OCI-LY7 (cell line): Measurements from ENCODE around the gene ZNRF3. TPM values are rescaled to one million over a fixed set of nuclear protein-coding genes. Genes with fewer than 3 reads are reported as not detected.

Experiments
- BruUV-seq: library from RNA; stranded (reverse); fragments of 400-500 nt; replicated peaks from 2 replicates; lab custom pipeline; 2021; lab: Mats Ljungman, UMichigan
- CTCF ChIA-PET: fragments of 300-600 bp; sonication (Branson Sonifier 250); formaldehyde crosslinking; loops from one replicate; lab custom pipeline; 2022; ENCODE audit warnings: antibody characterized with exemption; ENCODE audit not compliant: unreplicated experiment; lab: Charles Lee
- POLR2A ChIA-PET: fragments of 300-600 bp; sonication (Branson Sonifier 250); formaldehyde crosslinking; loops from one replicate; lab custom pipeline; 2022; ENCODE audit warnings: antibody characterized with exemption; lab: Charles Lee
- DNase-seq: peaks from one replicate; pipeline ENCODE4 v3.0.0-alpha.2; 2015; ENCODE audit warnings: low spot score
- H2AFZ ChIP-seq: fragments of 200-600 bp; sonication (generic), shearing (Covaris generic); 2 replicates; pipeline ENCODE4 v1.6.1; 2014; ENCODE audit warnings: mild to moderate bottlenecking, antibody characterized with exemption, low read length, moderate library complexity
- H3K27ac ChIP-seq: fragments of 200-600 bp; sonication (generic); 2 replicates; pipeline ENCODE4 v1.5.1; 2014; ENCODE audit warnings: mixed run types, low read depth, mild to moderate bottlenecking, moderate library complexity, low read length, inconsistent platforms; ENCODE audit not compliant: poor library complexity, severe bottlenecking
- H3K36me3 ChIP-seq: fragments of 200-600 bp; sonication (generic); 2 replicates; pipeline ENCODE4 v1.6.1; 2014; ENCODE audit warnings: mild to moderate bottlenecking, antibody characterized with exemption, low read length, moderate library complexity, mixed read lengths; ENCODE audit not compliant: insufficient read depth
- H3K4me1 ChIP-seq: fragments of 200-600 bp; sonication (generic); 2 replicates; pipeline ENCODE4 v1.5.1; 2014; ENCODE audit warnings: mild to moderate bottlenecking, low read length; ENCODE audit not compliant: insufficient read depth, poor library complexity, severe bottlenecking
- H3K4me2 ChIP-seq: fragments of 200-600 bp; sonication (generic); 2 replicates; pipeline ENCODE4 v1.6.1; 2014; ENCODE audit warnings: mild to moderate bottlenecking, low read length
- H3K4me3 ChIP-seq: fragments of 200-600 bp; sonication (generic); 2 replicates; pipeline ENCODE4 v1.5.1; 2014; ENCODE audit warnings: mild to moderate bottlenecking, low read depth, low read length; ENCODE audit not compliant: poor library complexity, severe bottlenecking
- H3K79me2 ChIP-seq: fragments of 200-600 bp; sonication (generic); 2 replicates; pipeline ENCODE4 v1.6.1; 2016; ENCODE audit warnings: low read depth, mild to moderate bottlenecking, low read length, moderate library complexity, mixed read lengths; ENCODE audit not compliant: insufficient read depth
- H3K9me2 ChIP-seq: fragments of 200-600 bp; sonication (generic); 2 replicates; pipeline ENCODE4 v1.6.1; 2016; ENCODE audit warnings: mild to moderate bottlenecking, low read length, mixed read lengths; ENCODE audit not compliant: insufficient read depth
- H3K9me3 ChIP-seq: fragments of 200-600 bp; sonication (generic); 2 replicates; pipeline ENCODE4 v1.6.1; 2014; ENCODE audit warnings: mild to moderate bottlenecking, mixed run types, low read length, mixed read lengths
- H4K20me1 ChIP-seq: fragments of 200-600 bp; sonication (generic); 2 replicates; pipeline ENCODE4 v1.6.1; 2014; ENCODE audit warnings: mild to moderate bottlenecking, antibody characterized with exemption, low read length, moderate library complexity, mixed read lengths; ENCODE audit not compliant: insufficient read depth
- CTCF ChIP-seq: fragments of 200-600 bp; sonication (generic); conservative IDR thresholded peaks from 2 replicates; pipeline ENCODE4 v1.5.1; 2014; ENCODE audit warnings: mild to moderate bottlenecking, antibody characterized with exemption, low read length, moderate library complexity, mixed read lengths
- EZH2phosphoT487 ChIP-seq: fragments of 200-600 bp; sonication (generic); IDR thresholded peaks from 2 replicates; pipeline ENCODE4 v1.6.1; 2018; ENCODE audit warnings: low read depth, borderline replicate concordance, mild to moderate bottlenecking, mixed run types, antibody characterized with exemption, low read length, moderate library complexity, mixed read lengths
- intact Hi-C: fragments of 100-400 bp; cut with micrococcal nuclease; formaldehyde crosslinking; loops from one replicate; pipeline ENCODE4 v1.10.0; 2022; ENCODE audit not compliant: unreplicated experiment
- total RNA-seq, 2 experiments: library from RNA; depleted of rRNA in 1 of 2; stranded (reverse); fragments of >200 nt in 1 of 2; shearing (Covaris generic) in 1 of 2; gene quantifications; 2 replicates each; pipeline ENCODE4 v1.2.3, GENCODE V29; 2014 to 2022

The ZNRF3 gene
- total RNA-seq, 2 experiments from 2014 or later, result 3.6 to 3.9 TPM

DNA sequence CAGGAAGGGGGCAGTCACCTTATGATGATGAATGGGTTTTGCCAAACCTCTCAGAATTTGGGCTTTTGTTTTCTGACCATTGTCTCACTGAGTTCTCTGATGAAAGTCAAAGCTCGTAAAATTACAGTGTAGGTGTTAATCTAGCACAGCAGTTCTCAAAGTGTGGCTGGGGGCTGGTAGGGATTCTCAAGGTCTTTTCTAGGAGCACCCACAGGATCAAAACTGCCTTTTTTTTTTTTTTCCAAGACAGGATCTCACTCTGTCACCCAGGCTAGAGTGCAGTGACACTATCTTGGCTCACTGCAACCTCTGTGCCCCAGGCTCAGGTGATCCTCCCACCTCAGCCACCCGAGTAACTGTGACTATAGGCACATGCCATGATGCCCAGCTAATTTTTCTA is 112.2 kb downstream of the ZNRF3 start:
- H3K36me3 ChIP-seq, result no peaks in the 10 kb centered on the region
- intact Hi-C loops, result no loop called here
- H2AFZ ChIP-seq, result no peak overlapping the region
- BruUV-seq, result no TSS peak
- no peaks in the 10 kb centered on the region for H4K20me1 ChIP-seq
- no peak for TF ChIP-seq CTCF
- no peak for TF ChIP-seq EZH2phosphoT487
- DNase-seq, result no peak
- H3K79me2 ChIP-seq, result no peaks in the 10 kb centered on the region
- CTCF ChIA-PET, result no interaction called here
- no peaks in the 10 kb centered on the region for H3K4me1 ChIP-seq
- H3K9me2 ChIP-seq, result no peaks in the 10 kb centered on the region
- no peak overlapping the region for H3K4me2 ChIP-seq
- H3K27ac ChIP-seq, result no peak overlapping the region
- H3K4me3 ChIP-seq, result no peak overlapping the region
- POLR2A ChIA-PET, result no interaction called here
- H3K9me3 ChIP-seq, result no peaks in the 10 kb centered on the region

DNA sequence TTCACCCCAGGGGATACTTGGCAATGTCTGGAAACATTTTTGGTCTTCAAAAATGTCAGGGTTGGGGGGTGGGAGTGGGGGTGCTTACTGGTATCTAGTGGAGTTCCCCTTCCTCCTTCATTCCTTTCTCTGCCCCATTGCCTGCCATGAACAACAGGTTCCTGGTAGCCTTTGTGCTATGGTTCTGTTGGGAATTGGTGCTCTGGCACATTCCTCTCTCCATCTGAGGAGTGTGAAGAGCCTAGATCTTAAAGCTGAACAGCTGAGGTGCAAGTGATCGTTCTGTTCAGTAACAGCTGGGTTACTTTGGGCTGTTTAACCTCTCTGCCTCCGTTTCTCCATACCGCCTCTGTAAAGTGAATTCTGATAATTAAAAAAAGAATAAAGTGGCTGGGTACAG is 114.0 kb downstream of the ZNRF3 start:
- no TSS peak for BruUV-seq
- intact Hi-C loops, result no loop called here

More for the DNA sequence above, 114.0 kb downstream of the ZNRF3 start:
- Histone ChIP-seq H3K79me2 (no peaks in the 10 kb centered on the region), H4K20me1 (no peaks in the 10 kb centered on the region), H3K4me2 (no peak overlapping the region), H3K9me3 (no peaks in the 10 kb centered on the region), H2AFZ (no peak overlapping the region), H3K9me2 (no peaks in the 10 kb centered on the region), H3K27ac (no peak overlapping the region), H3K4me1 (no peaks in the 10 kb centered on the region), H3K36me3 (no peaks in the 10 kb centered on the region), H3K4me3 (no peak overlapping the region)
- ChIA-PET POLR2A (interaction anchor here (0.8 to 1.2 kb wide), 2 partner anchors 14 to 34 kb away, joined by 3 to 6 read pairs; no protein-coding TSS in a partner anchor), CTCF (no interaction called here)
- DNase-seq, result no peak
- no peak for TF ChIP-seq CTCF
- no peak for TF ChIP-seq EZH2phosphoT487
